Activated CD4-positive, alpha-beta T cell treated with anti-CD3 and anti-CD28 coated beads for 1 hour (primary cell): ENCODE measurements around the gene GANC.

Experiments used
- DNase-seq: peaks from one replicate; pipeline ENCODE4 v3.0.0-alpha.2; 2020

Gene GANC

GRCh38 chr15:42348083-42348482 lies 75.1 kb downstream of the GANC start:
- DNase-seq, result no peak

GRCh38 chr15:42349186-42349585 lies 76.2 kb downstream of the GANC start:
- DNase-seq, result no peak

- DNase-seq, result no peak
These were observed 79.4 kb downstream of the GANC start for GRCh38 chr15:42352401-42352800.

GRCh38 chr15:42353061-42353460 lies 80.1 kb downstream of the GANC start:
- no peak for DNase-seq

- no peak for DNase-seq
These were observed 81.8 kb downstream of the GANC start for GRCh38 chr15:42354824-42355223.

- DNase-seq, result no peak
These were observed 82.3 kb downstream of the GANC start for GRCh38 chr15:42355291-42355690.

- DNase-seq, result no peak
These were observed 83.8 kb downstream of the GANC start for GRCh38 chr15:42356851-42357250.

- DNase-seq, result no peak
These were observed 85.1 kb downstream of the GANC start for GRCh38 chr15:42358141-42358540.

- no peak for DNase-seq
These were observed 86.2 kb downstream of the GANC start, which contains the start of gene CAPN3 for GRCh38 chr15:42359249-42359648. CAPN3 (plus strand) TSS chr15:42359501; CDS start chr15:42359806, 305 bp downstream.

GRCh38 chr15:42359985-42360384 lies 87.0 kb downstream of the GANC start:
- DNase-seq, result no peak

- DNase-seq, result no peak
These were observed 87.6 kb downstream of the GANC start for GRCh38 chr15:42360535-42361112.

- DNase-seq, result no peak
These were observed 90.5 kb downstream of the GANC start for GRCh38 chr15:42363487-42363886.

- no peak for DNase-seq
These were observed 90.9 kb downstream of the GANC start for GRCh38 chr15:42363942-42364341.

- no peak for DNase-seq
These were observed 91.5 kb downstream of the GANC start for GRCh38 chr15:42364529-42364928.

- DNase-seq, result no peak
These were observed 93.0 kb downstream of the GANC start for GRCh38 chr15:42365921-42366550.

GRCh38 chr15:42367041-42367440 lies 94.0 kb downstream of the GANC start:
- DNase-seq, result no peak

GRCh38 chr15:42368096-42368495 lies 95.1 kb downstream of the GANC start:
- no peak for DNase-seq

- DNase-seq, result no peak
These were observed 98.1 kb downstream of the GANC start for GRCh38 chr15:42371096-42371495.

GRCh38 chr15:42373274-42373673 lies 100.3 kb downstream of the GANC start:
- DNase-seq, result no peak

- no peak for DNase-seq
These were observed 100.9 kb downstream of the GANC start for GRCh38 chr15:42373936-42374335.

- no peak for DNase-seq
These were observed 101.8 kb downstream of the GANC start for GRCh38 chr15:42374810-42375209.

GRCh38 chr15:42375252-42375651 lies 102.3 kb downstream of the GANC start:
- DNase-seq, result no peak

GRCh38 chr15:42375941-42376340 lies 102.9 kb downstream of the GANC start:
- DNase-seq, result no peak

- no peak for DNase-seq
These were observed 105.0 kb downstream of the GANC start for GRCh38 chr15:42378011-42378410.

GRCh38 chr15:42384597-42384996 lies 111.6 kb downstream of the GANC start:
- no peak for DNase-seq
